GM18526 (cell line): ENCODE data around the gene CASK.

ENCODE experiments used
- POLR2A ChIP-seq: IDR thresholded peaks from 3 replicates; pipeline ENCODE4 v1.6.1; 2011; ENCODE audit not compliant: insufficient read length; ENCODE audit errors: extremely low read depth

The CASK gene

DNA sequence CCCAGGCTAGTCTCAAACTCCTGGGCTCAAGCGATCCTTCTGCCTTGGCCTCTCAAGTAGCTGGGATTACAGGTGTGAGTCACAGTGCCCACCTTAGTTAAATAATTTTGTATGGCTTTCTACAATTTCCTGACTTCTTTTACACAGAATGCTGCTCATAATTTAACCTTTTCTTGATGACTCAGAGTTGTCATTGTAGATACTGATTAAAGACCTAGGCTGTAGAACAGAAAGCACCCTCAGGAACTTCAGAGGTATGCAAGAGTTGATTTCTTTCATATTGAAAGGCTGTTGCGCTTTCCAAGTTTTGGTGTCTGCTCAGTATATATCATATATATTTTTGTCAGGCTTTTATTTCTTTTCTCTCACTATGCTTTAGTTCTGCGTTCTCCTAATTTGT, 255.7 kb downstream of the CASK start:
- no peak for TF ChIP-seq POLR2A

DNA sequence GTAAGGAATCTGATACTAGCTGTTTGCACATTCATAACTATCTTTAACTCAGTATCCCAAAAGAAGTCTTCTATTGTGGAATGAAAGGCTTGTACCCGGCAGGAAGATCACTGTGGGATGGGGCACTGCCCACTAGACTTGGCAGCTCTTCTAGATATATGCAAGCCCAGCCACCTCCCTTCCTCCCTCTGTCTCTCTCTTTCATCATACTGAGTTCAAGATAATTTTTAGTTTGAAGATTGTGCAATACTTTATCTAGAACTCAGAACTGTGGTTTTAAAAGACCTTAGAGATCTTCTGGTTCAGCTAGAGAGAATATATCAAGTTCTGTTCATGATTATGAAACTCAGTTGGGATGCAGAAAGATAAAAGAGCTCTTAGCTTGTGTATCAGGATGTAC, 257.1 kb downstream of the CASK start:
- TF ChIP-seq POLR2A: no peak

DNA sequence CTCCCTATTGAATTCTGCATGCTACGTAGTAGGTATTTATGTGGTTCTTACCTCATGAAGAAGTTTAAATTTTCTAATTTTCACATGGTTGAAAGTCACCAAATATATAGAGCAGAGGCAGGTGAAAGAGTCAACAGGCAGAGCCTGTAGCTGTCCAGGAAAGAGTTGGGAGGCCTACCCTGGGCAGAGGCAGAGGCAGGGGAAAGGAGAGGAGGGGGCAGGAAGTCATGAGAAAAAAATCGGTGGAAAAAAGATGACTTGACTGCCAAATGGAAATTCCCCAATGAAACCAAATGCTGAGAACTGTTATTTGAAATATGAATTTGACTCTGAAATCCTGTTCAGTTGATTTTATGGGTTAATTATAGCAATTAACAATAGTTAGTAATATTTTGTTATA, 257.7 kb downstream of the CASK start:
- TF ChIP-seq POLR2A: no peak

DNA sequence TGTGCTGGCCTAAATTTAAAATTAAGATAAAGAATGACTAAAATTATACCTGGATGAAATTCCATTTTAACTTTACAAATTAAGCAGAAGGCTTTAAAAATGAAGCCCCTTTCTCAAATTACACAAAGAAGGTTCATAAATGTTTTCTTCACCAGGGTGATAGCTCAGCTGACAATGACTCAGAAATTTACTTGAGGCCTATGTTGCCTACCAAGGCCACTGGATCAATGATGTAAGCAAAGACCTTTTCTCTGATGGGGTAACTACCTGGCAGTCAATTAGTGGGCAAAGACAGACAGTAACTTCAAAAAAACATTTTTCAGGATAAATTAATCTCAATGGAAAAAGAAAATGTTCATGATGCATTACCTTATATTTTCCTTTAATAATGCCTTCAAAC, 258.4 kb downstream of the CASK start:
- TF ChIP-seq POLR2A: no peak

DNA sequence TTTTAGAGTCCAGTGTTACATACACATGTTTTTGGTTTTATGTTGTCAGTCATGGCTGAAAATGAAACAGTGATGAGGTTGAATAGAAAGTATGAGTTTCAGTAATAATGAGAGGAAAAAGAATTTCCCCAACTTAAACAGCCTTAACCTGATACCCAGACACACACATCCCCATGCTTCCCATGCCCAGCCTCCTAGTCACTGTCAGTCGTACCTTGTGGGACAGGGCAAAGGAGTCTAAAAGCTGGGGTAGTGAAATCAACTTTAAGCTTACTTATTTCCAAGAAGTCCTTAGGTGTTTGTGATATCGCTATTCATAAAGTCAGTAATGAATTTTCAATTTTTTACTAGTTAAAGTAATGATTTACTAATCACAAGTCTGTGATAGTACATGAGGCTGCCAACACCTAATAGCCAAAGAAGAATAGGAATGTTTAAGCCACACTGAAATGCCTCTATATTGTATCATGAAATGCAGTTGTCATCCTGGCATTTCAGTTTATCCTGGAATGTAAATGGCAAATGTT, 258.9 kb downstream of the CASK start:
- TF ChIP-seq POLR2A: no peak

DNA sequence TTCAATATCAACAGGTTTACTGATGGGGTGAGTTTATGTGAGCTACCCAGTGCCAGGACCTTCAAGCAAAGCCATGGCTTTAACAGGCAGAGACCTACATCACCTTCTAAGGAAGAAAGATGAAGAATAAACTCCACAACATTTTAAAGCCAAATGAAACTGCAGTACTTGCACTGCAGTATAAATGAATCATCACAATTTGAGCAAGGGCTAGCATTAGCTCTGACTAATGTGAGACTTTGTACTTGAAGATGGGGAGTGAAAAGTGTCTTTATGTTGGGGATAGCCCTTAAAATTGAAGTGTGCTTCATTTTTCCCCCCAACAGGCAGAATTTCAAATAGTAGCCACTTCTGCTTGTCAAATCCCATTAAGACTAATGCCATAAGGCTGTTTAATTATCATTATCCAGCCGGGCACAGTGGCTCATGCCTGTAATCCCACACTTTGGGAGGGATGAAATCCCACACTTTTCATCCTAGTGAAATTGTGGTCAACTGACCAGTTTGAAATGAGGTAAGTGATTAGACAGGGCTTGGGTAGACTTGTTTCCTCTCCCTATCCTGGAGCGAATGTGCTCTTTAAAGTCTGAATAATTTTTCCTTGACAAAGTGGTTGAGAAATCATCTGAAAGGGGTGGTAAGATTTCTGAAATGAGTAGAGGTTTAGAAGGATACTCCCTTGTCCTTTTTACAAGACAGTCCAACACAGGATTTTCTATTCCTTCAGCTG, 261.8 kb downstream of the CASK start:
- no peak for TF ChIP-seq POLR2A

DNA sequence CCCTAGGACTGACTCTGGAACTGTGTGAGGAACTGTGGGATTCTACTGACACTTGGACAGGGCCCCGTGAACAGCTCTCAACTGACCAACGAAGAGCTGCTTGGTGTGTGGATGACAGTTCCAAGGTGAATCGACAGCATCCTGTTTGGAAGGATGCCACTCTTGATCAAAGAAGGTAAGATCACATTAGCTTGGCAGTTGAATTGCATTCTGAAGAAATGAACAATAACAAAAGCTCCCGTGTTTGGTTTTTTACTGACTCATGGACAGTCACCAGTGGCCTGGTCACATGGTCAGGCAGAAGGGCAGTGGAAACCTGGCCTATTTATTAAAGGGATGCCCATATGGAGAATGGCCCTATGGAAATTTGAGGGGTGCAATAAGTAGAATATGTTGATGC, 267.7 kb downstream of the CASK start:
- no peak for TF ChIP-seq POLR2A

DNA sequence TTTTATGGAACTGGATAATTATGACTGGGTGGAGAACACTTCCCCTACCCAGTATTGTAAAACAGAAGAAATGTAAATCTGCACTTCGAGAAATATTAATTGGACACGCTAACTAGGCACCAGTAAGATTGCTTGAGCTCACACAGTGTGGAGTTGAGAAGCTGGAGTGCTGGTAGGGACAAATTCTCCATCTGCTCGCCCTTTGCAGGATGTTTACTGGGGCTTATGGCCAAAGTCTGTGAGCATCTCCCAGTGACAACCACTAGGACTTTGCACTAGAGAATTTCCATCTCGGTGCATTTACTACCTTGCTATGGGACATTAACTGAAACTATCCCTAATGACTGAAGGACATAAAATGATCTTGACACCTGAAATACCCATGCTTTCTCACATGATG, 268.3 kb downstream of the CASK start:
- no peak for TF ChIP-seq POLR2A

DNA sequence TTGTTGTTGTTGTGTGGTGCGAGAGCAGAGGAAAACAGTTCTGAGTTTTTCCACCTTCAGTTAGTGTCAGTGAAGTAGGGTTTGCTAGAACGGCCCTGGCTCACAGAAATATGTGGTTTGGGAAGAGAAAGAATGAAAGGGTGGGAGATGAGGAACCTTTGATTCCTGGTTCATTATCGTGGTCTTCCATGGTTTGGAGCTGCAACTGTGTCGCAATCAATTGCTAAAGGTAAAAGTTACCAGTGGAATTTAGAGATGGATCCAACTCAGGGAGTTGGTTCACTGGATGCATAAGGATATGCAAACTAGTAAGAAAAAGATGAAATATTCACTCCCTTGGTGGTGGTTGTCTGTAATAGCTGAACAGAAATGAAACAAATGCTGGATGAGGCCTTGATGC, 270.2 kb downstream of the CASK start:
- TF ChIP-seq POLR2A: no peak

DNA sequence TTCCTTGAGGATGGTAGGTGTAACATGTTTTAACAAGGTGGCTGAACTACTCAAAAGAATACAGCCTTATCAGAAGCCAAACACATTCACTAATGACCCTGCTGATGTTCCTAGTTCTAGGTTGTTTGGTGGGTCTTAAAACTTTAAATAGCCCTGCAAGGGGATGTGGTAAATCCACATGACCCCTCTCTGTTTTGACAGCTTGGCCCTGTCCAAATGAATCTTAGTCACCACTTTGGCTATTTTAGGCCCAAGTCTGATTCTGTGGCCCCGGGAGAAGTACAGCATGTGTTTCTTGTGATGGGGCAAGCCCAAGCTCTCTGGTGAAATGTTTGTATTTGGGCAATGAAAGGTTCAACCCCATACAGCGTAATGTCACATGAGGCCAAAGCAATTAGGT, 289.1 kb downstream of the CASK start:
- no peak for TF ChIP-seq POLR2A

DNA sequence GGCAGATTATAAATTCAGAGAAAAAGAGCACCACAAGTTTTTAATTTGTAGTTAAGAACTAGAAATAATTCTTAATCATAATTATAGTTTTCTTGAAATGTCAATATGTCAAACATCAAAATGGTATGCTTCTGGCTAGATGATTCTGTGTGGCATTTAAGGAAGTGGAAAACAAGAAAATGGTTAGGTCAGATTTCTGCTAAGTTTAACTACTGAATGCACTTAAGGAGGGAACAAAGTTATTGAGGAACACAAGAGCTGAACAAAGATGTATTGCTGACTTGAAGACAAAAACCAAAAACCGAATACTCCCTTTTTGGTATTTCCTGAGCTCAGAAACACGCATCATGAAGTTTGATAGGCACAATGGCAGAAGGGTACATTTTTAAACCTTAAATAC, 293.3 kb downstream of the CASK start:
- TF ChIP-seq POLR2A: no peak

DNA sequence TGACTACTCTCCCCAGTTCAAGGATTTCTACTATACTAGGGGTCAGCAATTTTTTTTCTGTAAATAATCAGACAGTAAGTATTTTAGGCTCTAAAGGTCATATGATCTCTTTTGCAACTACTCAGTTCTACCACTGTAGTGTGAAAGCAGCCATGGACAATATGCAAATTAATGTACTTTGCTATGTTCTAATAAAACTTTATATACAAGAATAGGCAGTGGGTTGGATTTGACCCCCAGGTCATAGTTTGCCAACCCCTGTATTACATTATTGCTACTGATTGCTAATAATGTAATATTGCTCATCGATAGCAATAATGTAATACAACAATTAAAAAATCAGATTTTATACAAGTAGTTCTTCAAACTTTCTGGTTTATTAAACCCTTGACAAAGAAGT, 293.8 kb downstream of the CASK start:
- TF ChIP-seq POLR2A: no peak

DNA sequence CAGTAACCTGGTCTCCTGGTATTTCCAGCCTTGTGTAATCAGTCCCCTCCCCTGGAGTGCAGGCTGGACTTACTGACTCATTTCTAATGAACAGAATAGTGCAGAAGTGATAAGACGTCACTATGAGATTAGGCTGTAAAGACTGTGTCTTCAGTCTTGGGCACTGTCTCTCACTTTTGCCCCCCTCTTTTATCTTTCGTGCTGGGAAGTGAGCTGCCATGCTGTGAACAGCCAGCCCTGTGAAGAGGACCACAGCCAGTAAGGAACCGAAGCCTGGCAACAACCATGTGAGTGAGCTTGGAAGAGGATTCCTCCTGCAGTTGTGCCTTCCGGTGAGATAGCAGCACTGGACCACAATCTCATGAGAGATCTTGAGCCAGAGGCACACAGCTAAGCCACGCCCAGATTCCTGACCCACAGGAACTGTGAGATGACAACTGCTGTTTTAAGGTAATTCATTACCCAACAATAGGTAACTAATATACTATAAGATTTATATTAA, 302.1 kb downstream of the CASK start:
- TF ChIP-seq POLR2A: no peak

DNA sequence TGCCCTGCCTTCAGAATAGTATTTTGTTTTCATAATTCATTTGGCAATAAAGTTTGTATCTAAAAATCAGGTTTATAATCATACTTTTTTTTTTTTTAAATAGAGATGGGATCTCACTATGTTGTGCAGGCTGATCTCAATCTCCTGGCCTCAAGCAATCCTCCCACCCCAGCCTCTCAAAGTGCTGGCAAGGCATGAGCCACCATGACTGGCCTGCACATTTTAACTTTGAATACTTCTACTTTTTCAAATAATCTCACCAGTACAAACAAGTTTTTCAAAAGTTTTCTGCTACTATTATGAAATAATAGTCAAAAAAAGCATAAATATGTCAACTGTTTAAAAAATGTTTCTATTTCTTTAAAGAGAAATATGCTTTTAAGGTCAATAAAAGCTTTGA, 304.1 kb downstream of the CASK start:
- no peak for TF ChIP-seq POLR2A

DNA sequence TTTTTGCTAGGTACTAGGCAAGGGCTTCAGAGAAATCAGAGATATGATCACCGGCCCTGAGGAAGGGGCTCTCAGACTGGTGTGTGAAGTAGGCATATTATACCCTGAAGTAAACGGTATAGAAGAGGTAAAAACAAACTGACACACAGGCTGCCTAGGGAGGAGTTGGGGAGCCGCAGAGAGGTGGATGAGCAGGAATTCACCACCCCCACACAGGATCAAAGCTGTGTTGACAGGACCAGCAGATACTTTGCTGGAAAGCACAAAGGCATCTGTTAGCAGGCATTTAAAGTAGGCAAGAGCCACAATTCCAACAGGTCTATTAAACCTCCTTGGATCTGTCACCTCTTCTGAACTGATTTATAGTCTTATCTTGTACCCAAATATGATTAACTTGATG, 306.4 kb downstream of the CASK start:
- no peak for TF ChIP-seq POLR2A

DNA sequence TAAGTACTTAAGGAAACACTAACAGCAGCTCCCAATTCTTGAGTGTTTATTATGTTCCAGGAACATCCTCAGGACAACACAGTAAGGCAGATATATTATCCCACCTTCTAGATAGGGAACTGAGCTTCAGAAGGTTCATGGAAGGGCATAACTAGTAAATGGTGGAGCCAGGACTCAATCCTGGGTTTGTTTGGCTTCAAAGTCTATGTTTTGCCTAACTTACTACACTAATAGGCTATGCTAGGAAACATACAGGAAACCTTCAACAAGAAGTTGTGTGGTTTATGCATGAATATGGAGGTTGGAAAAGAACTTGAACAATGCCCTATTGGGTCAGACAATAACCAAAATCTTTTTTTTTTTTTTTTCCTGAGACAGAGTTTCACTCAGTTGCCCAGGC, 307.1 kb downstream of the CASK start:
- TF ChIP-seq POLR2A: no peak

DNA sequence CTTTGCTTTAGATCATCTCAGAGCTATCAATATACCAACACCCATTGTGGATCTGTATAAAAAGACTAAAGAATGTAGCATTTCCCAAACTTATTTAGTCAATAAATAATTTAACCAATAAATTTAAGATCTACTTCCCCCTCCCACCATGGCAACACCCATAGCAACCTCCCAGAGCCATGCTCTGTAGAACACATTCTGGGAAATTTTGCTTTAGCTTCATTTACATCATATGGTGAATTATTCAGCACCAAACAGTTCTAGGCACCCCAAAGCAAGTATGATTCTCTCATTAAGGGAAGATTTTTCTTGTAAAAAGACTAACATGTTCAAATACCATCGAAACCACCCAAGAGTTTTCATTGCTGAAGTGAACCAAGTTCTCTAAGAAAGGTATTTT, 315.1 kb downstream of the CASK start:
- no peak for TF ChIP-seq POLR2A
